HG03039 (cell line): ENCODE results near the gene MPV17L2.
A peak's percentile ranks its signal among the peaks of the same experiment; 100 is the strongest.
"Not testable (repeated sequence)": the region's sequence is repeated elsewhere in the genome, so short reads cannot be mapped to it uniquely, and the experiment has no call there.

Experiments used
- ATAC-seq: cut with Tn5 transposase; IDR thresholded peaks from one replicate; pipeline ENCODE4 v1.9.1; 2021; ENCODE audit warnings: mild to moderate bottlenecking, moderate library complexity; ENCODE audit not compliant: unreplicated experiment

Gene MPV17L2

DNA sequence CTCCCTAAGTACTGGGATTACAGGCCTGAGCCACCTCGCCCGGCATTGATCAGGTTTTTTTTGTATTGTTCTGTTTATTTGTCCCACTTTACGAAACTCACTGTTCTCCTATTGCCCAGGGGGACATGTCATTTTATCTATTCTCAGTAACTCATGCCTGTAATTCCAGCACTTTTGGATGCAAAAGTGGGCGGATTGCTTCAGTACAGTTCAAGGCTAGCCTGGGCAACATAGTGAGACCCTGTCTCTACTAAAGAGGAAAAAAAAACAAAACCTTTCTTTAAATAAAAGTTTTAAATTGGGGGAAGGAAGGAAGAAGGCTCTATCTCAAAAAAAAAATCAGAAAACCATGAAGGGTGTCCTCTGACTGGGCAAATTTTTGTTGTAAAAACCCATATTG, 2.7 kb upstream of the MPV17L2 start:
- no peak for ATAC-seq

GRCh38 chr19:18191640-18192062, 1.4 kb upstream of the MPV17L2 start:
- no peak for ATAC-seq

- ATAC-seq = peak; percentile 8
Measured at GRCh38 chr19:18193388-18194180, 566 bp downstream of the MPV17L2 start.

DNA sequence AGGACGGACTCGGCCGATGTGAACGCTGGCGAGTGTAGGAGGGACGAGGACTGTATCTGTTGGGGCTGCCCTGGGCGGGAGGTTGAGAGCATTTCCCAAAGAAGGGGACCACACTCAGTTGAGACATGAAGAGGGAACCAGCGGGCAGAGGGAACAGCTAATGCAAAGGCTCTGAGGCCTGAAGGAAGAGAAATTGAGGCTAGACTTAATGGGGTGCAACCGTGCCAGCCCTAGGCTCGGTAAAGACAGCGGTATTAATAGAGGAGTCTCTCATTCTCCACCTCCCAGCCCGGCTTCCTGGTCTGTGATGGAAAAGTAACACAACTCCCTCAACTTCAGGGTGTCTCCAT, 1.1 kb downstream of the MPV17L2 start:
- ATAC-seq = no peak

DNA sequence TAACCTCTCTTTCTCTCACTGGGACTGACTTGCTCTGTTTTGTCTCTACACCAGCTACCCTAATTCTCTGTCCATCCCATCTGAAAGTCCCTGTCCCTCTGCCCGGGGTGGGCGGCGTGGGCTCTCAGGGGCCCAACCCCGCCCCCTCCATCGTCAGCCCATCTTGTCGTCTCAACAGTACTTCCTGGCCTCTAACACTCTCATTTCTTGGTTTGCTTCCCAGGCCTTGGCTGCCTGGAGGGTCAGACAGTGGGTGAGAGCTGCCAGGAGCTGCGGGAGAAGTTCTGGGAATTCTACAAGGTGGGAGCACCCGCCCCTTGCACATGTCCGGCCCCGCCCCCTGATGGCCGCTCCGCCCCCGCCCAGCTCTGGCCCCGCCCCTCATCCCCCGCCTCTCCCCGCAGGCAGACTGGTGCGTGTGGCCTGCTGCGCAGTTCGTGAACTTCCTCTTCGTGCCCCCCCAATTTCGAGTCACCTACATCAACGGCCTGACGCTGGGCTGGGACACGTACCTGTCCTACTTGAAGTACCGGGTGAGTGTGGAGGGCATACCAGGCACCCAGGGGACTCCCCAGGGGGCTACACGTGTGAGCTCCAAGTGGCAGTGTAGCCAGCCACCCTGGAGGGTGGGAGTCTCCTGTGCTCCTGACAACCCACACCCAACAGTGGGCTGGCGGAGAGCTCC, 1.7 kb downstream of the MPV17L2 start:
- no peak for ATAC-seq

DNA sequence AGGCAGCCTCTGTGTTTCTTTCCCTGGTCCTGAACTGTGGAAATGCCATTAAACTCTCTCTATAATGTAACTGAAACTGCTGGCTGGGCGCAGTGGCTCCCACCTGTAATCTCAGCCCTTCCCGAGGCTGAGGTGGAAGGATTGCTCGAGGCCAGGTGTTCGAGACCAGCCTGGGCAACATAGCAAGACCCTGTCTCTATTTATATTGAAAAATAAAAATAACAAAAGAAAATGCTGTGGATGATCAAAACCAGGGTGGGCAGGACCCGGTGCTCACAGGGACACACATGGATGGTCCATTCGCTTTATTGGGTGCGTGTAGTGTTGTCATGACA, 3.5 kb downstream of the MPV17L2 start:
- ATAC-seq = no peak

GRCh38 chr19:18197306-18197705, 4.3 kb downstream of the MPV17L2 start:
- no peak for ATAC-seq

GRCh38 chr19:18197941-18198340, 4.9 kb downstream of the MPV17L2 start:
- no peak for ATAC-seq

- no peak for ATAC-seq
Measured at GRCh38 chr19:18198374-18198773, 5.4 kb downstream of the MPV17L2 start.

DNA sequence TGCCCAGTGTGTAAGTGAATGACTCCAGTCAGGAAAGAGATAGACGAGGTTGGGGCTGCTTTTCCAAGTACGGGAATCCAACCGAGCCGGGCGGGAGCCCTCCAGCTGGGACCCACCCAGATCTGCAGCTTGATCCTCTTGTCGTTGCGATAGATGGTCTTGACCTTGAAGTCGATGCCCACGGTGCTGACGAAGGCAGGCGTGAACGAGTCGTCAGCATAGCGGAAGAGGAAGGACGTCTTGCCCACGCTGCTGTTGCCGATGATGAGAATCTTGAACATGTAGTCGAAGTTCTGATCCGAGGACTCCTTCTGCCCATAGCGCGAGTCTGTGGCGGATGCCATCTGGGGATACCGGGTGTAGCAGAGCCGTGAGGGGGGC, 9.4 kb downstream of the MPV17L2 start:
- ATAC-seq = no peak

DNA sequence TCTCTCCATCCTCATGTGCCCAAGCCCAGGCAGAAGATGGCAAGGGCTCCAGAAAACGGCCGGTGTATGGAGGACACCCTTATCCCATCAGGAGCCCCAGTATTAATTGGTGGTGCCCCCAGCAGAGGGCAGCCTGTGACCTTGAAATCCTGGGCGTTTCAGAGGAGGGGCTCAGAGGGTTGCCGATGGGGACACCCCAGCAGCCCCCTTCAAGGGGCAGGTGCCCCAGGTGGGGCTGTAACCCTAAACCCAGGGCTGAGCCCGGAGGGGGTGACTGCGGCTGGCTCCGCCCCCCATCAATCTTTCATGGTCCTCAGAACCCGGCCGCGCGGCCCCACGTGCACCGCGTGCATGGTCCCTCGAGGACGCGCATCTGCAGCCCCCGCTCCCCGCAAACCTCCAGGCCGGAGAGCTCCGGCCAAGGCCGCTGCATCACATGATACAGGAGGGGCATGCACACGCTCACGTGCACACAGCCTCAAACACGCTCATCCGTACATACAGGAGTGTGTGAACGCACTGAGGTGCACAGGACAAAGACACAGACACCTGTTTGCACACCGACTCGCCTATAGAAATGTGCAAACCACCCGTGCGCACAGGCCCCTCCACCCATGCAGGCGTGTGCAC, 9.9 kb downstream of the MPV17L2 start:
- no peak for ATAC-seq

- ATAC-seq = no peak
Measured at GRCh38 chr19:18203408-18203862, 10.4 kb downstream of the MPV17L2 start.

- ATAC-seq = peak; percentile 91
Measured at GRCh38 chr19:18203863-18204393, 10.9 kb downstream of the MPV17L2 start, which contains the start of gene RAB3A. Gene RAB3A, minus strand, starts transcription at chr19:18204042. Its CDS starts 1,302 bp downstream, at chr19:18202740.

GRCh38 chr19:18204394-18205199, 11.6 kb downstream of the MPV17L2 start:
- ATAC-seq = peak; percentile 13

- ATAC-seq = no peak
Measured at GRCh38 chr19:18205200-18205892, 12.3 kb downstream of the MPV17L2 start.

GRCh38 chr19:18206018-18206417, 13.0 kb downstream of the MPV17L2 start:
- ATAC-seq = no peak

GRCh38 chr19:18208098-18208951, 15.3 kb downstream of the MPV17L2 start:
- ATAC-seq = no peak

GRCh38 chr19:18209912-18210311, 16.9 kb downstream of the MPV17L2 start:
- not testable (repeated sequence) for ATAC-seq

GRCh38 chr19:18211683-18212082, 18.7 kb downstream of the MPV17L2 start:
- no peak for ATAC-seq
